NT2/D1 (cell line): ENCODE results near the gene COX8C.

ENCODE experiments used
- SUZ12 ChIP-seq: IDR thresholded peaks from 2 replicates; pipeline ENCODE4 v1.6.1; 2011; ENCODE audit not compliant: insufficient read length, insufficient read depth; ENCODE audit errors: extremely low read depth
- YY1 ChIP-seq: IDR thresholded peaks from 2 replicates; pipeline ENCODE4 v1.6.1; 2011; ENCODE audit not compliant: insufficient read length, insufficient read depth
- ZNF274 ChIP-seq: IDR thresholded peaks from 2 replicates; pipeline ENCODE4 v1.6.1; 2011; ENCODE audit warnings: mild to moderate bottlenecking, low read depth, low read length

DNA sequence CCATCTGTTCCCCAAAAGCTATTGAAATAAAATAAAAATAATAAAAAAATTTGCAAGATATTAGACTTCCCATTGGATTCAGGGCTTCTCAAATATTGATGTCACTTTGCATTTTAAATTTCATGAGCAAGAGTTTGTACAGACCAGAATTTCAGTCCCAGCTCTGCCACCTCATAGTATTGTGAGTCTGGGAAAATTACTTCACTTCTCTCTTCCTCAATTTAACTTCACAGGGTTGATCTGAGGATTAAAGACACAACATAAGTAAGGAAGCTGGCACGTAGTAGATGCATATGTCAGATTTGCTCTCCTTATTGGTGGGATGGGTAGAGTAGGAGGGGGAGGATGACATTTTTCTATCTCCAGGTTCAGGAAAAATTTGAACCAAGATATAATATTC is 32.8 kb downstream of the COX8C start:
- TF ChIP-seq YY1 (no peak), ZNF274 (no peak), SUZ12 (no peak)
